H9 (cell line): ENCODE results near the gene MAP3K12. TPM values are rescaled to one million over a fixed set of nuclear protein-coding genes. Genes with fewer than 3 reads are reported as not detected.

Experiments used
- DNase-seq: peaks from one replicate; pipeline ENCODE4 v3.0.0-alpha.2; 2017
- H2AFZ ChIP-seq: one replicate; pipeline ENCODE4 v1.6.1; 2013; ENCODE audit warnings: mild to moderate bottlenecking, low read length, control low read depth, moderate library complexity
- H2AK5ac ChIP-seq: 2 replicates; pipeline ENCODE4 v1.6.1; 2013; ENCODE audit warnings: low read length, control low read depth, mixed read lengths; ENCODE audit not compliant: insufficient read length
- H2BK120ac ChIP-seq: one replicate; pipeline ENCODE4 v1.6.1; 2013; ENCODE audit warnings: low read depth, mild to moderate bottlenecking, low read length, control low read depth, inconsistent platforms; ENCODE audit not compliant: poor library complexity, severe bottlenecking
- H2BK12ac ChIP-seq: 2 replicates; pipeline ENCODE4 v1.6.1; 2013; ENCODE audit warnings: low read length, control low read depth, mixed read lengths, low read depth; ENCODE audit not compliant: insufficient read length
- H2BK15ac ChIP-seq: 2 replicates; pipeline ENCODE4 v1.6.1; 2013; ENCODE audit warnings: low read depth, low read length, control low read depth
- H2BK20ac ChIP-seq: one replicate; pipeline ENCODE4 v1.6.1; 2013; ENCODE audit warnings: low read depth, mild to moderate bottlenecking, low read length, control low read depth, inconsistent platforms; ENCODE audit not compliant: poor library complexity, severe bottlenecking
- H2BK5ac ChIP-seq: 2 replicates; pipeline ENCODE4 v1.6.1; 2013; ENCODE audit warnings: low read length, control low read depth, mixed read lengths; ENCODE audit not compliant: insufficient read length
- H3K14ac ChIP-seq: 2 replicates; pipeline ENCODE4 v1.6.1; 2013; ENCODE audit warnings: low read length, control low read depth; ENCODE audit not compliant: insufficient read depth
- H3K18ac ChIP-seq: 2 replicates; pipeline ENCODE4 v1.6.1; 2013; ENCODE audit warnings: low read depth, mild to moderate bottlenecking, mixed read lengths, low read length, control low read depth; ENCODE audit not compliant: insufficient read length
- H3K23ac ChIP-seq: 2 replicates; pipeline ENCODE4 v1.6.1; 2013; ENCODE audit warnings: low read length, control low read depth, mixed read lengths, low read depth; ENCODE audit not compliant: insufficient read length
- H3K23me2 ChIP-seq: 2 replicates; pipeline ENCODE4 v1.6.1; 2013; ENCODE audit warnings: low read depth, mild to moderate bottlenecking, mixed read lengths, low read length, control low read depth; ENCODE audit not compliant: insufficient read length, poor library complexity, severe bottlenecking
- H3K27ac ChIP-seq: 2 replicates; pipeline ENCODE4 v1.5.1; 2013; ENCODE audit warnings: low read length, control low read depth, mixed read lengths, low read depth; ENCODE audit not compliant: insufficient read length
- H3K27me3 ChIP-seq: 2 replicates; pipeline ENCODE4 v1.6.1; 2013; ENCODE audit warnings: low read length, control low read depth, inconsistent platforms; ENCODE audit not compliant: insufficient read depth
- H3K4ac ChIP-seq: 2 replicates; pipeline ENCODE4 v1.6.1; 2013; ENCODE audit warnings: low read depth, mild to moderate bottlenecking, control low read depth, inconsistent platforms, low read length, moderate library complexity
- H3K4me1 ChIP-seq: 2 replicates; pipeline ENCODE4 v1.6.1; 2013; ENCODE audit warnings: low read length, control low read depth, inconsistent platforms; ENCODE audit not compliant: insufficient read depth
- H3K4me2 ChIP-seq: 2 replicates; pipeline ENCODE4 v1.6.1; 2013; ENCODE audit warnings: low read length, control low read depth, mixed read lengths; ENCODE audit not compliant: insufficient read length, insufficient read depth
- H3K56ac ChIP-seq: 2 replicates; pipeline ENCODE4 v1.6.1; 2013; ENCODE audit warnings: low read depth, mild to moderate bottlenecking, mixed read lengths, low read length, control low read depth; ENCODE audit not compliant: insufficient read length
- H3K79me1 ChIP-seq: 2 replicates; pipeline ENCODE4 v1.6.1; 2013; ENCODE audit warnings: low read depth, mild to moderate bottlenecking, moderate library complexity, low read length, control low read depth, inconsistent platforms; ENCODE audit not compliant: insufficient read depth, poor library complexity, severe bottlenecking
- H3K79me2 ChIP-seq: 2 replicates; pipeline ENCODE4 v1.6.1; 2013; ENCODE audit warnings: low read length, control low read depth, inconsistent platforms; ENCODE audit not compliant: insufficient read depth
- H3K9ac ChIP-seq: 2 replicates; pipeline ENCODE4 v1.6.1; 2013; ENCODE audit warnings: low read length, control low read depth, mixed read lengths; ENCODE audit not compliant: insufficient read length; ENCODE audit errors: extremely low read depth
- H3K9me3 ChIP-seq: one replicate; pipeline ENCODE4 v1.6.1; 2013; ENCODE audit warnings: low read depth, low read length, inconsistent platforms; ENCODE audit not compliant: control insufficient read depth
- H3T11ph ChIP-seq: one replicate; pipeline ENCODE4 v1.6.1; 2013; ENCODE audit warnings: mild to moderate bottlenecking, low read length, control low read depth, inconsistent platforms
- H4K20me1 ChIP-seq: one replicate; pipeline ENCODE4 v1.6.1; 2013; ENCODE audit not compliant: control insufficient read depth, insufficient read length, insufficient read depth
- H4K5ac ChIP-seq: 2 replicates; pipeline ENCODE4 v1.6.1; 2013; ENCODE audit warnings: low read depth, mild to moderate bottlenecking, mixed read lengths, low read length, control low read depth; ENCODE audit not compliant: insufficient read length
- H4K8ac ChIP-seq: replicated peaks from 2 replicates; pipeline ENCODE4 v1.6.1; 2013; ENCODE audit warnings: low read length, control low read depth, mixed read lengths, low read depth; ENCODE audit not compliant: insufficient read length
- H4K91ac ChIP-seq: 2 replicates; pipeline ENCODE4 v1.6.1; 2013; ENCODE audit warnings: low read depth, mild to moderate bottlenecking, moderate library complexity, mixed read lengths, low read length, control low read depth; ENCODE audit not compliant: insufficient read length
- H3K27ac Mint-ChIP-seq, 3 experiments: 2 replicates in 2 of 3; 3 replicates in 1 of 3; pipeline ENCODE4 v1.8.0; 2020 to 2021; ENCODE audit warnings: mixed read lengths in 3 of 3, mild to moderate bottlenecking in 1 of 3, moderate library complexity in 1 of 3
- H3K27me3 Mint-ChIP-seq: 2 replicates; pipeline ENCODE4 v1.8.0; 2021; ENCODE audit warnings: low read depth, mild to moderate bottlenecking, moderate library complexity, mixed read lengths
- H3K36me3 Mint-ChIP-seq, 3 experiments: 2 replicates in 2 of 3; 3 replicates in 1 of 3; pipeline ENCODE4 v1.8.0; 2020 to 2021; ENCODE audit warnings: low read depth in 3 of 3, mixed read lengths in 3 of 3; ENCODE audit not compliant: insufficient read depth in 1 of 3
- H3K4me1 Mint-ChIP-seq, 2 experiments: 2 replicates each; pipeline ENCODE4 v1.8.0; 2020; ENCODE audit warnings: mixed read lengths in 2 of 2
- H3K4me3 Mint-ChIP-seq, 2 experiments: 2 replicates in 1 of 2; 3 replicates in 1 of 2; pipeline ENCODE4 v1.8.0; 2020 to 2021; ENCODE audit warnings: mild to moderate bottlenecking in 2 of 2, mixed read lengths in 2 of 2, moderate library complexity in 1 of 2
- H3K9me3 Mint-ChIP-seq, 2 experiments: 2 replicates in 1 of 2; 3 replicates in 1 of 2; pipeline ENCODE4 v1.8.0; 2020; ENCODE audit warnings: mild to moderate bottlenecking in 2 of 2, mixed read lengths in 2 of 2, moderate library complexity in 1 of 2
- CTCF ChIP-seq: fragments of 200-600 bp; sonication (generic); conservative IDR thresholded peaks from 3 replicates; pipeline ENCODE4 v1.8.0; 2021; ENCODE audit warnings: antibody characterized with exemption, mild to moderate bottlenecking
- WGBS: extraction: QIAGEN DNeasy Blood & Tissue Kit; methylation state at CpG from one replicate; pipeline ENCODE4 v1.1.7; 2013; ENCODE audit warnings: missing lambda C conversion rate, low lambda C conversion rate, mixed read lengths; ENCODE audit not compliant: insufficient read length; ENCODE audit errors: extremely low coverage; 5-methylcytosine and 5-hydroxymethylcytosine counted together
- total RNA-seq: library from RNA; stranded (reverse); gene quantifications from 2 replicates; pipeline ENCODE4 v1.2.1, GENCODE V29; 2021

The MAP3K12 gene
- total RNA-seq, 1 experiment from 2014 or later: 22.3 TPM

- H3K4me1 Mint-ChIP-seq: peaks cover 8% of the 10 kb centered on the region in 2 experiments
Measured at GRCh38 chr12:53539526-53539925, 40.3 kb upstream of the MAP3K12 start.

More at GRCh38 chr12:53539526-53539925, 40.3 kb upstream of the MAP3K12 start:
- no peaks in the 10 kb centered on the region for H4K20me1 ChIP-seq
- H2BK120ac ChIP-seq: no peak overlapping the region
- Mint-ChIP-seq H3K36me3 (peaks cover 3 to 25% (median 14%) of the 10 kb centered on the region in 3 experiments; a peak in 6 of 7 replicates), H3K27ac (no peak overlapping the region), H3K27me3 (no peaks in the 10 kb centered on the region), H3K4me3 (no peak overlapping the region), H3K9me3 (no peaks in the 10 kb centered on the region)
- H3K56ac ChIP-seq: no peak overlapping the region
- no peaks in the 10 kb centered on the region for H3K4me1 ChIP-seq
- no peak overlapping the region for H2BK15ac ChIP-seq
- no peaks in the 10 kb centered on the region for H3K27me3 ChIP-seq
- H3K27ac ChIP-seq: no peak overlapping the region
- no peak overlapping the region for H3K23ac ChIP-seq
- H3K14ac ChIP-seq: no peak overlapping the region
- no peak overlapping the region for H3T11ph ChIP-seq
- no peak overlapping the region for H3K4me2 ChIP-seq
- H3K9me3 ChIP-seq: no peaks in the 10 kb centered on the region
- H3K18ac ChIP-seq: no peak overlapping the region
- H2AK5ac ChIP-seq: no peak overlapping the region
- no peaks in the 10 kb centered on the region for H3K79me2 ChIP-seq
- no peak overlapping the region for H3K9ac ChIP-seq
- no peak overlapping the region for H2BK20ac ChIP-seq
- no peak for TF ChIP-seq CTCF
- no peak overlapping the region for H2AFZ ChIP-seq
- no peak overlapping the region for H4K91ac ChIP-seq
- no peak overlapping the region for H3K4ac ChIP-seq
- no peak overlapping the region for H4K5ac ChIP-seq
- no peak overlapping the region for H2BK12ac ChIP-seq
- DNase-seq: no peak
- H2BK5ac ChIP-seq: no peak overlapping the region
- no peaks in the 10 kb centered on the region for H3K23me2 ChIP-seq
- no CpG with 5 or more reads among the region's 3 CpGs for whole genome bisulfite sequencing
- H4K8ac ChIP-seq: no peak overlapping the region
- H3K79me1 ChIP-seq: no peaks in the 10 kb centered on the region
